Measurements from ENCODE around the gene PTPN3.

PTPN3 gene

DNA sequence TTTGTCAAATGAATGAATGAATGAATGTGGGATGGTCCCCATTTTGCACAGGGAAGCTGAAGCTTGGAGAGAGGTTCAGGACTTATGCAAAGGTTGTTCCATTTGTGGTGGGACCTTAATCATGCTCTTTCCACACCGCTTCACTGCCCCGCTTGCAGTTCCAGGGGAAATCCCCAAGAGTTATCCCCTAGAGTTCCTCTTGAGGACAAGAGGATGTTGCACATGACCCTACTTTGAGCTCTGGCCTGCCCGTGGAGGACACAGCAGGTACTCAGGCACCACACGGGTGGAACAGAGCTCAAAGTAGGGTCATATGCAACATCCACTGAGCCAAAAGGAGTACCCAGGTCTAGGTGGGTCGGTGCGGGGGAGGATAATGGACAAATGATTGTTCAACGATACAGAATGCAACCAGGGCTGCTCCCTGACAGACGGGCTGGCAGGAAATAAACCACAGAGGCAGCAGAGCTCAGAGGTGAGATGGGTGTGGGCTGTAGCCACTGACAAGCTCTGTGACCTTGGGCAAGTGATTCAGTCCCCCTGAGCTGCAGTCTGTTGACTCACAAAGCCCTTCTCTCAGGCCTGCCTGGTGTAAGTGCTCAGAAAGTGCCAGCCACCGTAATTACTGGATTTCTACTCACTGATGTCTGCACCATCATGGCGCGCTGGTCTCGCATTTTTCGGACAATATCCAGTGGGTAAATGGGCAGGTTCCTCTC, 116.9 kb downstream of the PTPN3 start:
- H4K20me1 ChIP-seq (ENCODE audit: low read depth, low read length): no peaks in the 10 kb centered on the region
- no peak overlapping the region for H3K4me2 ChIP-seq (ENCODE audit: low read depth, low read length, poor library complexity, severe bottlenecking)
- no peak overlapping the region for H2AFZ ChIP-seq (ENCODE audit: low read depth, low read length, severe bottlenecking)
- H3K36me3 ChIP-seq (ENCODE audit: low read length): no peaks in the 10 kb centered on the region
- no peaks in the 10 kb centered on the region for H3K9me2 ChIP-seq (replicated peaks; ENCODE audit: insufficient read depth, low read length)
- H3K9ac ChIP-seq (ENCODE audit: low read length): no peak overlapping the region
- no peak overlapping the region for H3K27ac ChIP-seq (ENCODE audit: low read depth, low read length)
- H3K4me3 ChIP-seq (ENCODE audit: insufficient read depth, low read length, poor library complexity, severe bottlenecking): no peak overlapping the region
- H3F3A ChIP-seq (ENCODE audit: insufficient read depth): no peaks in the 10 kb centered on the region
- 0 out of 2 replicates have a peak, but pooled peaks cover 2% of the 10 kb centered on the region for H3K27me3 ChIP-seq (ENCODE audit: low read length)
- TF ChIP-seq CTCF (IDR thresholded peaks at IDR 0.05; ENCODE audit: insufficient read depth, low read length, poor library complexity, severe bottlenecking) (no peak), EZH2phosphoT487 (conservative IDR thresholded peaks at IDR 0.05; ENCODE audit: low read length) (no peak)
- H3K79me2 ChIP-seq (ENCODE audit: insufficient read depth, low read length): no peaks in the 10 kb centered on the region
- H3K9me3 ChIP-seq (ENCODE audit: insufficient read depth, low read length): no peaks in the 10 kb centered on the region

GRCh38 chr9:109379513-109379912, 118.6 kb downstream of the PTPN3 start:
- Histone ChIP-seq H3K79me2 (ENCODE audit: insufficient read depth, low read length) (no peaks in the 10 kb centered on the region), H3K36me3 (ENCODE audit: low read length) (no peaks in the 10 kb centered on the region), H3K9me2 (replicated peaks; ENCODE audit: insufficient read depth, low read length) (no peaks in the 10 kb centered on the region), H3K9me3 (ENCODE audit: insufficient read depth, low read length) (no peaks in the 10 kb centered on the region), H2AFZ (ENCODE audit: low read depth, low read length, severe bottlenecking) (no peak overlapping the region), H3K4me3 (ENCODE audit: insufficient read depth, low read length, poor library complexity, severe bottlenecking) (no peak overlapping the region), H4K20me1 (ENCODE audit: low read depth, low read length) (no peaks in the 10 kb centered on the region), H3K27ac (ENCODE audit: low read depth, low read length) (no peak overlapping the region), H3K9ac (ENCODE audit: low read length) (no peak overlapping the region), H3K4me2 (ENCODE audit: low read depth, low read length, poor library complexity, severe bottlenecking) (no peak overlapping the region), H3F3A (ENCODE audit: insufficient read depth) (no peaks in the 10 kb centered on the region), H3K27me3 (ENCODE audit: low read length) (0 out of 2 replicates have a peak, but pooled peaks cover 2% of the 10 kb centered on the region)
- TF ChIP-seq CTCF (IDR thresholded peaks at IDR 0.05; ENCODE audit: insufficient read depth, low read length, poor library complexity, severe bottlenecking): no peak
- no peak for TF ChIP-seq EZH2phosphoT487 (conservative IDR thresholded peaks at IDR 0.05; ENCODE audit: low read length)

DNA sequence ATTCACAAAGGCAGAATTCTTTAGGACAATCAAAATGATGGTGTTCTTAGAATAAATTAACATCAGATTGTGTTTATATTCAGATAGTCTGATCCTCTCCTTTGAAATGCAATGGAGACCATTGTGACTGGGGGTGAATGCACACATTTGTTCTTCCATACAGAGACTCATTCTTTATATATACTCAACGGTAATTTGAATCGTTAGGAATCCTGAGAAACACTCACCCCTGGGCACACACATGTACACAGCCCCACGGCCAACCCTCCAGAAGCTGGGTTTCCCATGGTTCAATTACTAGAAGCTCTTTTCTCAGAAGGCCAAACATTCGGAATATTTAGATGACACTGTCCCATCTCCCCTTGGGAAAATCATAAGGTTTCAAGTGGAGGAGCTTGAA, 119.8 kb downstream of the PTPN3 start:
- no peaks in the 10 kb centered on the region for H3K9me2 ChIP-seq (replicated peaks; ENCODE audit: insufficient read depth, low read length)
- H2AFZ ChIP-seq (ENCODE audit: low read depth, low read length, severe bottlenecking): no peak overlapping the region
- H3K79me2 ChIP-seq (ENCODE audit: insufficient read depth, low read length): no peaks in the 10 kb centered on the region
- H3K27ac ChIP-seq (ENCODE audit: low read depth, low read length): no peak overlapping the region
- H3F3A ChIP-seq (ENCODE audit: insufficient read depth): no peaks in the 10 kb centered on the region
- no peak overlapping the region for H3K9ac ChIP-seq (ENCODE audit: low read length)
- no peak for TF ChIP-seq CTCF (IDR thresholded peaks at IDR 0.05; ENCODE audit: insufficient read depth, low read length, poor library complexity, severe bottlenecking)
- no peak for TF ChIP-seq EZH2phosphoT487 (conservative IDR thresholded peaks at IDR 0.05; ENCODE audit: low read length)
- no peaks in the 10 kb centered on the region for H4K20me1 ChIP-seq (ENCODE audit: low read depth, low read length)
- no peak overlapping the region for H3K4me2 ChIP-seq (ENCODE audit: low read depth, low read length, poor library complexity, severe bottlenecking)
- H3K4me3 ChIP-seq (ENCODE audit: insufficient read depth, low read length, poor library complexity, severe bottlenecking): no peak overlapping the region
- no peaks in the 10 kb centered on the region for H3K36me3 ChIP-seq (ENCODE audit: low read length)
- H3K9me3 ChIP-seq (ENCODE audit: insufficient read depth, low read length): no peaks in the 10 kb centered on the region
- H3K27me3 ChIP-seq (ENCODE audit: low read length): 0 out of 2 replicates have a peak, but pooled peaks cover 2% of the 10 kb centered on the region

Data from SU-DHL-6 (cell line).